Cardiac muscle cell (in vitro differentiated cells and primary cell): Measurements from ENCODE around the gene AQP5. TPM values are rescaled to one million over a fixed set of nuclear protein-coding genes. Genes with fewer than 3 reads are reported as not detected.

Source experiments
- DNase-seq, 2 donors: peaks; one replicate each; pipeline versions ENCODE4 v3.0.0 to v3.0.0-alpha.2; 2010 to 2017; ENCODE audit warnings: low read depth in 1 of 2, low spot score in 1 of 2
- H3K27ac ChIP-seq: fragments of 200-600 bp; sonication (generic); 2 replicates; pipeline ENCODE4 v1.5.1; 2016
- H3K27me3 ChIP-seq: fragments of 200-600 bp; sonication (generic); 2 replicates; pipeline ENCODE4 v1.6.0; 2016; ENCODE audit warnings: control low read depth
- H3K36me3 ChIP-seq: fragments of 200-600 bp; sonication (generic); 2 replicates; pipeline ENCODE4 v1.5.1; 2016; ENCODE audit warnings: control low read depth
- H3K4me1 ChIP-seq: fragments of 200-600 bp; sonication (generic); 2 replicates; pipeline ENCODE4 v1.8.1; 2017; ENCODE audit warnings: low read depth, mild to moderate bottlenecking, mixed run types
- H3K4me3 ChIP-seq: fragments of 200-600 bp; sonication (generic); 2 replicates; pipeline ENCODE4 v1.5.1; 2016; ENCODE audit warnings: mild to moderate bottlenecking
- H3K9me3 ChIP-seq: fragments of 200-600 bp; sonication (generic); 2 replicates; pipeline ENCODE4 v1.5.1; 2017; ENCODE audit warnings: low read depth, mild to moderate bottlenecking, control low read depth
- polyA plus RNA-seq: library from polyadenylated mRNA; unstranded; fragments of >200 nt; fragmentation: Nextera tagmentation; extraction: Ambion mirVana; gene quantifications from 2 replicates; pipeline ENCODE4 v1.2.1, GENCODE V29; 2016
- total RNA-seq: library from RNA; depleted of rRNA; stranded (reverse); fragments of >200 nt; gene quantifications from 2 replicates; pipeline ENCODE4 v1.2.3, GENCODE V29; 2016
- TF ChIP-seq, protein P1 (sequence below): IDR thresholded peaks from 2 replicates; pipeline ENCODE4 v1.5.1; 2012; ENCODE audit warnings: low read depth, mild to moderate bottlenecking, low read length

Gene AQP5
- total and polyA plus RNA-seq, 2 experiments from 2014 or later = 0.56 to 1.6 TPM

- peaks cover 25% of the 10 kb centered on the region for H3K4me1 ChIP-seq
- DNase-seq = no peak
- no peaks in the 10 kb centered on the region for H3K9me3 ChIP-seq
- TF ChIP-seq, protein P1, sequence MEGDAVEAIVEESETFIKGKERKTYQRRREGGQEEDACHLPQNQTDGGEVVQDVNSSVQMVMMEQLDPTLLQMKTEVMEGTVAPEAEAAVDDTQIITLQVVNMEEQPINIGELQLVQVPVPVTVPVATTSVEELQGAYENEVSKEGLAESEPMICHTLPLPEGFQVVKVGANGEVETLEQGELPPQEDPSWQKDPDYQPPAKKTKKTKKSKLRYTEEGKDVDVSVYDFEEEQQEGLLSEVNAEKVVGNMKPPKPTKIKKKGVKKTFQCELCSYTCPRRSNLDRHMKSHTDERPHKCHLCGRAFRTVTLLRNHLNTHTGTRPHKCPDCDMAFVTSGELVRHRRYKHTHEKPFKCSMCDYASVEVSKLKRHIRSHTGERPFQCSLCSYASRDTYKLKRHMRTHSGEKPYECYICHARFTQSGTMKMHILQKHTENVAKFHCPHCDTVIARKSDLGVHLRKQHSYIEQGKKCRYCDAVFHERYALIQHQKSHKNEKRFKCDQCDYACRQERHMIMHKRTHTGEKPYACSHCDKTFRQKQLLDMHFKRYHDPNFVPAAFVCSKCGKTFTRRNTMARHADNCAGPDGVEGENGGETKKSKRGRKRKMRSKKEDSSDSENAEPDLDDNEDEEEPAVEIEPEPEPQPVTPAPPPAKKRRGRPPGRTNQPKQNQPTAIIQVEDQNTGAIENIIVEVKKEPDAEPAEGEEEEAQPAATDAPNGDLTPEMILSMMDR = no peak
- no peak overlapping the region for H3K4me3 ChIP-seq
- no peaks in the 10 kb centered on the region for H3K36me3 ChIP-seq
- no peak overlapping the region for H3K27ac ChIP-seq
- H3K27me3 ChIP-seq = no peaks in the 10 kb centered on the region
Measured at GRCh38 chr12:50005175-50005574, 43.5 kb downstream of the AQP5 start.

DNA sequence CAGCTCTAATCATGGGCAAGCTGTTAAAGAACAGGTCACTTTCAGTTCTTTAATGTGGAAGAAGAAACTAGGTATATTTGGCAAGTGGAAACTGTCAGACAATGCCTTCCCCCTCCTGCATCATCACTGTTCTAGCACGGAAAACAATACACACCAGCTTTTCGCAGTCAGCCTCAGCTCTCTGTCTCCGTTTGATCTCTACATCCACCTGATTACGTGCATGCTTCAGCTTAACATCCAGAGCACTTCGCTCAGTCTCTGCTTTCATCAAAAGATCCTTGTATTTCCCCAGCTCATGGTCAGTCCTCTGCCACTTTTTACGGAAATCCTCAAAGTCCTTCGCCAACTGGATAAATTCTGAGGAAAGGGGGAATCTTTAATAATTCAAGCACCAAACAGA, 44.6 kb downstream of the AQP5 start:
- no peaks in the 10 kb centered on the region for H3K9me3 ChIP-seq
- TF ChIP-seq, protein P1 = no peak
- DNase-seq = no peak

GRCh38 chr12:50006754-50007442, 45.2 kb downstream of the AQP5 start:
- Histone ChIP-seq H3K4me3 (no peak overlapping the region), H3K9me3 (no peaks in the 10 kb centered on the region), H3K36me3 (no peaks in the 10 kb centered on the region), H3K27me3 (no peaks in the 10 kb centered on the region), H3K27ac (no peak overlapping the region), H3K4me1 (peaks cover 25% of the 10 kb centered on the region)
- DNase-seq = no peak
- TF ChIP-seq, protein P1 = no peak

More for the DNA sequence above, 44.6 kb downstream of the AQP5 start:
- Histone ChIP-seq H3K4me3 (no peak overlapping the region), H3K27me3 (no peaks in the 10 kb centered on the region), H3K4me1 (peaks cover 25% of the 10 kb centered on the region), H3K36me3 (no peaks in the 10 kb centered on the region), H3K27ac (no peak overlapping the region)

- Histone ChIP-seq H3K9me3 (no peaks in the 10 kb centered on the region), H3K27ac (no peak overlapping the region), H3K27me3 (no peaks in the 10 kb centered on the region), H3K4me1 (peaks cover 16% of the 10 kb centered on the region), H3K4me3 (no peak overlapping the region), H3K36me3 (no peaks in the 10 kb centered on the region)
- TF ChIP-seq, protein P1 = no peak
- no peak for DNase-seq
Measured at GRCh38 chr12:50013361-50014147, 51.9 kb downstream of the AQP5 start.

DNA sequence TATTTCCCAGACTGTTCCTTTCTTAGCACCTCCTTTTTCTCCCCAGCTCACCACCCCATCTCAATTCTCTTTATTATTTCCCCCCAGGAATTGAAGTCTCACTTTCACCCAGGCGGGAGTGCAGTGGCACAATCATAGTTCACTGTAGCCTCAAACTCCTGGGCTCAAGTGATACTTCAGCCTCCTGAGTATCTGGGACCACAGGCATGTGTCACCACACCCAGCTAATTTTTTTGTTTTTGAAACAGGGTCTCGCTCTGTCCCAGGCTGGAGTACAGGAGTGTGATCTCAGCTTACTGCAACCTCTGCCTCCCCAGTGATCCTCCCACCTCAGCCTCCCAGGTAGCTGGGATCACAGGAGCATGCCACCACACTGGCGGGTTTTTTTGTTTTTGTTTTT, 52.7 kb downstream of the AQP5 start:
- Histone ChIP-seq H3K27ac (no peak overlapping the region), H3K27me3 (no peaks in the 10 kb centered on the region), H3K9me3 (no peaks in the 10 kb centered on the region), H3K4me3 (no peak overlapping the region), H3K4me1 (peaks cover 23% of the 10 kb centered on the region), H3K36me3 (no peaks in the 10 kb centered on the region)
- TF ChIP-seq, protein P1 = no peak
- DNase-seq = no peak

Other genes with a start within 250 kb of the AQP5 start
- 192 and 232 TPM in 2 replicates for gene TMBIM6, start 220.3 kb upstream of the AQP5 start, total RNA-seq
- 388 and 524 TPM in 2 replicates for gene TMBIM6, start 220.3 kb upstream of the AQP5 start, polyA plus RNA-seq
- 47.2 and 61.1 TPM in 2 replicates for gene NCKAP5L, start 133.5 kb upstream of the AQP5 start, total RNA-seq
- 32.0 and 38.5 TPM in 2 replicates for gene NCKAP5L, start 133.5 kb upstream of the AQP5 start, polyA plus RNA-seq
- gene BCDIN3D, start 118.8 kb upstream of the AQP5 start, total RNA-seq = 5.9 and 7.1 TPM in 2 replicates
- gene BCDIN3D, start 118.8 kb upstream of the AQP5 start, polyA plus RNA-seq = 6.4 and 8.9 TPM in 2 replicates
- 0.06 TPM in 1 of 2 replicates, not detected in the other for gene FAIM2, start 58.0 kb upstream of the AQP5 start, total RNA-seq
- gene FAIM2, start 58.0 kb upstream of the AQP5 start, polyA plus RNA-seq = 0.49 TPM in 1 of 2 replicates, not detected in the other
- gene AQP2, start 11.1 kb upstream of the AQP5 start, total RNA-seq = not detected in 2 replicates
- gene AQP2, start 11.1 kb upstream of the AQP5 start, polyA plus RNA-seq = not detected in 2 replicates
- 1.8 TPM in 1 of 2 replicates, not detected in the other for gene AQP6, start 11.1 kb downstream of the AQP5 start, total RNA-seq
- 0.26 and 0.42 TPM in 2 replicates for gene AQP6, start 11.1 kb downstream of the AQP5 start, polyA plus RNA-seq
- gene RACGAP1, start 63.6 kb downstream of the AQP5 start, total RNA-seq = 10.4 and 63.9 TPM in 2 replicates
- gene RACGAP1, start 63.6 kb downstream of the AQP5 start, polyA plus RNA-seq = 13.4 and 57.3 TPM in 2 replicates
- 5.0 and 7.0 TPM in 2 replicates for gene ASIC1, start 95.7 kb downstream of the AQP5 start, total RNA-seq
- gene ASIC1, start 95.7 kb downstream of the AQP5 start, polyA plus RNA-seq = 4.6 and 6.9 TPM in 2 replicates
- 97.8 and 108 TPM in 2 replicates for gene SMARCD1, start 123.5 kb downstream of the AQP5 start, total RNA-seq
- 40.7 and 45.1 TPM in 2 replicates for gene SMARCD1, start 123.5 kb downstream of the AQP5 start, polyA plus RNA-seq
- 1.7 and 3.4 TPM in 2 replicates for gene GPD1, start 142.1 kb downstream of the AQP5 start, total RNA-seq
- gene GPD1, start 142.1 kb downstream of the AQP5 start, polyA plus RNA-seq = 2.5 and 4.3 TPM in 2 replicates
- 43.9 and 105 TPM in 2 replicates for gene COX14, start 150.4 kb downstream of the AQP5 start, total RNA-seq
- 234 and 265 TPM in 2 replicates for gene COX14, start 150.4 kb downstream of the AQP5 start, polyA plus RNA-seq
- 51.9 and 78.4 TPM in 2 replicates for gene CERS5, start 205.5 kb downstream of the AQP5 start, total RNA-seq
- gene CERS5, start 205.5 kb downstream of the AQP5 start, polyA plus RNA-seq = 107 and 127 TPM in 2 replicates